ENCODE measurements around the gene YIPF7.

DNA sequence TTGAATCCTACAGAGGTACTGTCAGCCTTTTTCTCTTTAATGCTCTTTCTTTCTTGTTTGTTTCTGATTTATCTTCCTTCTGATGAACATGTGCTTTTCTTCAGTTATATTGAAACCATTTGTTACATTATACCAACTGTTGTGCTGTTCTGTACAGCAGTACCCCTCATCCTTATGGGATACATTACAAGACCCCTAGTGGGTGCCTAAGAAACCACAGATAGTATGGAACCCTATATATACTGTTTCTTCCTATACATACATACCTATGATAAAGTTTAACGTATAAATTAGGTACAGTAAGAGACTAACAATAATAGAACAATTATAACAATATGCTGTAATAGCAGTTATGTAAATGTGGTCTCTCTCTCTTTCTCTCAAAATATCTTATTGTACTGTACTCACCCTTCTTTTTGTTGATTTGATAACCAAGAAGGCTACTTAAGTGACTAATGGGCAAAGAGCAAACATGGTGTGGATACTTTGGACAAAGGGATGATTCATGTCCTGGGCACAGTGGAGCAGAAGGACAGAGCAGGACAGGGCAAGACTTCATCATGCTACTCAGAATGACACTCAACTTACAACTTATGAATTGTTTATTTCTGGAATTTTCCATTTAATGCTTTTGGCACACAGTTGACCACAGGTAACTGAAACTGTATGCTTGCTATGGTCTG, 10.7 kb upstream of the YIPF7 start:
- no peak for TF ChIP-seq POLR2A (IDR thresholded peaks at IDR 0.05)
- no peak for TF ChIP-seq POLR2AphosphoS5 (IDR thresholded peaks at IDR 0.05)
- TF ChIP-seq, protein P1, sequence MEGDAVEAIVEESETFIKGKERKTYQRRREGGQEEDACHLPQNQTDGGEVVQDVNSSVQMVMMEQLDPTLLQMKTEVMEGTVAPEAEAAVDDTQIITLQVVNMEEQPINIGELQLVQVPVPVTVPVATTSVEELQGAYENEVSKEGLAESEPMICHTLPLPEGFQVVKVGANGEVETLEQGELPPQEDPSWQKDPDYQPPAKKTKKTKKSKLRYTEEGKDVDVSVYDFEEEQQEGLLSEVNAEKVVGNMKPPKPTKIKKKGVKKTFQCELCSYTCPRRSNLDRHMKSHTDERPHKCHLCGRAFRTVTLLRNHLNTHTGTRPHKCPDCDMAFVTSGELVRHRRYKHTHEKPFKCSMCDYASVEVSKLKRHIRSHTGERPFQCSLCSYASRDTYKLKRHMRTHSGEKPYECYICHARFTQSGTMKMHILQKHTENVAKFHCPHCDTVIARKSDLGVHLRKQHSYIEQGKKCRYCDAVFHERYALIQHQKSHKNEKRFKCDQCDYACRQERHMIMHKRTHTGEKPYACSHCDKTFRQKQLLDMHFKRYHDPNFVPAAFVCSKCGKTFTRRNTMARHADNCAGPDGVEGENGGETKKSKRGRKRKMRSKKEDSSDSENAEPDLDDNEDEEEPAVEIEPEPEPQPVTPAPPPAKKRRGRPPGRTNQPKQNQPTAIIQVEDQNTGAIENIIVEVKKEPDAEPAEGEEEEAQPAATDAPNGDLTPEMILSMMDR (IDR thresholded peaks at IDR 0.05), result no peak
- no peak for TF ChIP-seq EP300 (IDR thresholded peaks at IDR 0.05)
